Measurements from ENCODE around the gene LMLN. TPM values are rescaled to one million over a fixed set of nuclear protein-coding genes. Genes with fewer than 3 reads are reported as not detected.

Gene LMLN
- total RNA-seq, 1 donor, result 16.3 TPM

DNA sequence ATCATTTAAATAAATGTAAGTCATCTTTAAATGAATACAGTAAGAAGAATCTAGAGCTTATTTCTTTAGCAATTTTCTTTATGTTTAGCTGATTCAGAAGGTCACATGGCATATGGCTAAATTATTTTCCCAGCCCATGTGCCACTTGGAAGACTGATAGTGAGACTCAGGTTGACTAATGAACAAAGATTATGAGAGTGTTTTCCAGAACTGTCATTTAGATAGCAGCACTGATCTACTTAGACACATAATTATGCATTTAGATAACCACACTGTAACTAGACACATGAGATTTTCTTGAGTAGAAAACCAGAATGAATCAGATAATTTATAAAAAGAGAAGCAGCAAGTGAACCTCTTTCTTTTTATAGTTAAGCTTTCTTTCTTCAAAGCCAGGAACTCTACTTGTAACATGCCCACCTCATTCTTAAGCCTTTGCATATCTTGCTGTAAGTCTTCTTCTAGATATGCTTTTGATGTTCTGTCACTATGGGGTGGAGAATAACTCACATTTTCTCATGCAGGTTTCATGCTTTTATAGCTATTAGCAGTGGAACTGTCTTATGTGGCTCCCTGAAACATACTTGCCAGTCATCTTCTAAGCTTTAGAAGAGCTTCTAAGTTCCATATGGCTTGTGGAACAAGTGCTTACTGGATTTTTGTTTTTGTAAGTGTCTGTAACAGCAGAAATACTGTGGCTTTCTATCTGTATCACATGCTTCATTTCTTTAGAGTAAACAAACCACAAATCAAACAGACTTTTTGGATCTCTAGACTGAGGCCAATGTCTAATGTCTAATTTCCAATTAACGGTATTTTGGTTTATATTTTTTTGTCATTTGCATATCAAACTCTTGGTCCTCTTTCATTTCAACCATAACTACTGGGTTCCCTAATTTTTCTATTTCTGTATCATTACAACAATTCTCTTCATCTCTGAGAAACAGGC is 101.4 kb downstream of the LMLN start:
- peaks cover 30% of the 10 kb centered on the region for H3K27me3 ChIP-seq (ENCODE audit: insufficient read depth, low read length)
- no peaks in the 10 kb centered on the region for H4K20me1 ChIP-seq (ENCODE audit: insufficient read depth, low read length)
- no peaks in the 10 kb centered on the region for H3K79me2 ChIP-seq (ENCODE audit: insufficient read depth, low read length)
- no peaks in the 10 kb centered on the region for H3K9me3 ChIP-seq (ENCODE audit: low read depth, low read length)
- TF ChIP-seq, protein P1, sequence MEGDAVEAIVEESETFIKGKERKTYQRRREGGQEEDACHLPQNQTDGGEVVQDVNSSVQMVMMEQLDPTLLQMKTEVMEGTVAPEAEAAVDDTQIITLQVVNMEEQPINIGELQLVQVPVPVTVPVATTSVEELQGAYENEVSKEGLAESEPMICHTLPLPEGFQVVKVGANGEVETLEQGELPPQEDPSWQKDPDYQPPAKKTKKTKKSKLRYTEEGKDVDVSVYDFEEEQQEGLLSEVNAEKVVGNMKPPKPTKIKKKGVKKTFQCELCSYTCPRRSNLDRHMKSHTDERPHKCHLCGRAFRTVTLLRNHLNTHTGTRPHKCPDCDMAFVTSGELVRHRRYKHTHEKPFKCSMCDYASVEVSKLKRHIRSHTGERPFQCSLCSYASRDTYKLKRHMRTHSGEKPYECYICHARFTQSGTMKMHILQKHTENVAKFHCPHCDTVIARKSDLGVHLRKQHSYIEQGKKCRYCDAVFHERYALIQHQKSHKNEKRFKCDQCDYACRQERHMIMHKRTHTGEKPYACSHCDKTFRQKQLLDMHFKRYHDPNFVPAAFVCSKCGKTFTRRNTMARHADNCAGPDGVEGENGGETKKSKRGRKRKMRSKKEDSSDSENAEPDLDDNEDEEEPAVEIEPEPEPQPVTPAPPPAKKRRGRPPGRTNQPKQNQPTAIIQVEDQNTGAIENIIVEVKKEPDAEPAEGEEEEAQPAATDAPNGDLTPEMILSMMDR (IDR thresholded peaks at IDR 0.05; ENCODE audit: extremely low read depth, low read depth, low read length), result no peak
- H3K36me3 ChIP-seq (ENCODE audit: insufficient read depth, low read length), result no peaks in the 10 kb centered on the region
- no peak overlapping the region for H3K27ac ChIP-seq (ENCODE audit: low read depth, low read length)
- DNase-seq (ENCODE audit: insufficient read length, low spot score, missing footprints), result no peak
- no peak overlapping the region for H2AFZ ChIP-seq (ENCODE audit: low read length)
- no peak overlapping the region for H3K4me2 ChIP-seq (ENCODE audit: insufficient read depth, low read length)
- H3K4me1 ChIP-seq (ENCODE audit: insufficient read depth, low read length), result peaks cover 4% of the 10 kb centered on the region
- H3K4me3 ChIP-seq (ENCODE audit: insufficient read depth, low read length), result no peak overlapping the region

- DNase-seq (ENCODE audit: insufficient read length, low spot score, missing footprints), result no peak
- Histone ChIP-seq H3K36me3 (ENCODE audit: insufficient read depth, low read length) (no peaks in the 10 kb centered on the region), H3K27ac (ENCODE audit: low read depth, low read length) (no peak overlapping the region), H3K9me3 (ENCODE audit: low read depth, low read length) (no peaks in the 10 kb centered on the region), H4K20me1 (ENCODE audit: insufficient read depth, low read length) (no peaks in the 10 kb centered on the region), H3K4me1 (ENCODE audit: insufficient read depth, low read length) (peaks cover 4% of the 10 kb centered on the region), H3K27me3 (ENCODE audit: insufficient read depth, low read length) (peaks cover 32% of the 10 kb centered on the region), H3K79me2 (ENCODE audit: insufficient read depth, low read length) (no peaks in the 10 kb centered on the region), H3K4me2 (ENCODE audit: insufficient read depth, low read length) (no peak overlapping the region), H3K4me3 (ENCODE audit: insufficient read depth, low read length) (no peak overlapping the region), H2AFZ (ENCODE audit: low read length) (no peak overlapping the region)
- TF ChIP-seq, protein P1 (IDR thresholded peaks at IDR 0.05; ENCODE audit: extremely low read depth, low read depth, low read length), result no peak
These were observed 102.0 kb downstream of the LMLN start for GRCh38 chr3:198062068-198062465.

- DNase-seq (ENCODE audit: insufficient read length, low spot score, missing footprints), result no peak
- TF ChIP-seq, protein P1 (IDR thresholded peaks at IDR 0.05; ENCODE audit: extremely low read depth, low read depth, low read length), result no peak
These were observed 104.4 kb downstream of the LMLN start for GRCh38 chr3:198064420-198064819.

DNA sequence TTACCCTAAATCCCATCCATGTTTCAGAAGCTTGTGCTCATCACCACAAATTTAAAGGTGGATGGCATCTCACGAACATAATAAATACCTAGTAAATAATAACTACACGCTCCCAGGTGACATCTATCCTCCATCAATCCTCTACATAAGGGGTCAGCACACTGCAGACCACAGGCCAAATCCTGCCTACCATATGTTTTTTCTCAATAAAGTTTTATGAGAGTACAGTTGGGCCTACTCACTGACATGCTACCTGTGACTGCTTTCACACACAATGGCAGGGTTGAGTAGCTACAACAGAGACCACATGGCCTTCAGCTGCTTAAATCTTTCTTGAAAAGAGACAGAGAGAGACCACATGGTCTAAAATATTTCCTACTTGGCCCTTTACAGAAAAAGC is 105.9 kb downstream of the LMLN start:
- DNase-seq (ENCODE audit: insufficient read length, low spot score, missing footprints), result no peak
- H3K4me3 ChIP-seq (ENCODE audit: insufficient read depth, low read length), result no peak overlapping the region
- no peak overlapping the region for H3K27ac ChIP-seq (ENCODE audit: low read depth, low read length)
- H3K27me3 ChIP-seq (ENCODE audit: insufficient read depth, low read length), result peaks cover 9% of the 10 kb centered on the region
- no peaks in the 10 kb centered on the region for H3K4me1 ChIP-seq (ENCODE audit: insufficient read depth, low read length)
- TF ChIP-seq, protein P1 (IDR thresholded peaks at IDR 0.05; ENCODE audit: extremely low read depth, low read depth, low read length), result no peak
- H4K20me1 ChIP-seq (ENCODE audit: insufficient read depth, low read length), result no peaks in the 10 kb centered on the region
- no peaks in the 10 kb centered on the region for H3K9me3 ChIP-seq (ENCODE audit: low read depth, low read length)
- no peak overlapping the region for H3K4me2 ChIP-seq (ENCODE audit: insufficient read depth, low read length)
- H3K36me3 ChIP-seq (ENCODE audit: insufficient read depth, low read length), result no peaks in the 10 kb centered on the region
- H3K79me2 ChIP-seq (ENCODE audit: insufficient read depth, low read length), result no peaks in the 10 kb centered on the region
- no peak overlapping the region for H2AFZ ChIP-seq (ENCODE audit: low read length)

More at GRCh38 chr3:198064420-198064819, 104.4 kb downstream of the LMLN start:
- no peak overlapping the region for H3K4me3 ChIP-seq (ENCODE audit: insufficient read depth, low read length)
- no peaks in the 10 kb centered on the region for H3K79me2 ChIP-seq (ENCODE audit: insufficient read depth, low read length)
- H3K27ac ChIP-seq (ENCODE audit: low read depth, low read length), result no peak overlapping the region
- no peaks in the 10 kb centered on the region for H3K9me3 ChIP-seq (ENCODE audit: low read depth, low read length)
- no peaks in the 10 kb centered on the region for H3K36me3 ChIP-seq (ENCODE audit: insufficient read depth, low read length)
- H3K4me1 ChIP-seq (ENCODE audit: insufficient read depth, low read length), result no peaks in the 10 kb centered on the region
- no peak overlapping the region for H3K4me2 ChIP-seq (ENCODE audit: insufficient read depth, low read length)
- H2AFZ ChIP-seq (ENCODE audit: low read length), result no peak overlapping the region
- no peaks in the 10 kb centered on the region for H4K20me1 ChIP-seq (ENCODE audit: insufficient read depth, low read length)
- H3K27me3 ChIP-seq (ENCODE audit: insufficient read depth, low read length), result peaks cover 22% of the 10 kb centered on the region
